HG03025 (cell line): ENCODE measurements around the gene THEM4.
"Not testable (repeated sequence)": the region's sequence is repeated elsewhere in the genome, so short reads cannot be mapped to it uniquely, and the experiment has no call there.

Source experiments
- ATAC-seq: cut with Tn5 transposase; IDR thresholded peaks from one replicate; pipeline ENCODE4 v1.9.1; 2021; ENCODE audit warnings: mild to moderate bottlenecking, moderate library complexity; ENCODE audit not compliant: unreplicated experiment, low FRiP score

The THEM4 gene

DNA sequence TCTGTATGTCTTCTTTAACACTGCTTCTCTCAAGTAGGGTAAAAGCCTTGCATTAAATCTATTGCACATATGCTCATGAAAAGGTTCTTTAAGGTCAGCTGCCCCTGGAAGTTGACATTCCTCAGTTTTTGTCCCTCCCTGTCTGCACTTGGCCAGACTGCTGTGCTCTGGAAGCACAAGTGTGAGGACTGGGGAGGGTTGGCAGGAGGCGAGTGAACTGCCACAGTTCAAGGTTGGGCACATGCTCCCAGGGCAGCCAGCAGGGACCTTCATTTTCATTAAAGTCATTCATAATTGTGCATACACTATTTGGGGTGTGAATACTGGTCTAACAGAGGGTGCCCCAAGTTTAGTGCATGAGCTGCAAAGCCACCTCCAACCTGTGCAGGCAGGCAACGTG lies 44.9 kb downstream of the THEM4 start:
- no peak for ATAC-seq

GRCh38 chr1:151862604-151863003 lies 46.7 kb downstream of the THEM4 start:
- no peak for ATAC-seq

- ATAC-seq: no peak
Observed at GRCh38 chr1:151860504-151861187, 48.7 kb downstream of the THEM4 start.

GRCh38 chr1:151859891-151860293 lies 49.4 kb downstream of the THEM4 start:
- ATAC-seq: no peak

- no peak for ATAC-seq
Observed at GRCh38 chr1:151858886-151859665, 50.2 kb downstream of the THEM4 start.

- ATAC-seq: no peak
Observed at GRCh38 chr1:151858030-151858746, 51.1 kb downstream of the THEM4 start.

GRCh38 chr1:151855933-151856332 lies 53.4 kb downstream of the THEM4 start:
- no peak for ATAC-seq

- ATAC-seq: not testable (repeated sequence)
Observed at GRCh38 chr1:151855516-151855915, 53.8 kb downstream of the THEM4 start.

DNA sequence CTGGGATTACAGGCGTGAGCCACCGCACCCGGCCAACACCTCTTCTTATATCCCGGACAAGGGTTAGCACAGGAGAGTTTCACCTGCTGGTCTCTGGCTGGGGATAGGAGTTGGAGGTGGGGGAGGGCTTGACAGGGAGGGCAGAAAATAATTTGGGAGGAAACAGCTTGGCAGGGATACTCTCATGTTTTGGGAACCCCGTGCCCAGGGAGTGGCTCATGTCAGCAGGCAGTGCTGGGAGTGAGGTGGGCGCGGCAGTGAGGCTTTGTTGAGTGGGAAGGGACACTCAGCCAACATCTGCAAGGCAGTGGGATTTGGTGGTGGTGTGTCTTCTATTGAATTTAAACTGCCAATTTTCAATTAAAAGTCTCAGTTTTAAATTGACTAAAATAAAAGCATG lies 54.7 kb downstream of the THEM4 start:
- ATAC-seq: no peak

- ATAC-seq: no peak
Observed at GRCh38 chr1:151853411-151853943, 55.8 kb downstream of the THEM4 start, which contains the start of gene THEM5. Gene THEM5, minus strand, starts transcription at chr1:151853712. Its CDS starts 147 bp downstream, at chr1:151853565.

DNA sequence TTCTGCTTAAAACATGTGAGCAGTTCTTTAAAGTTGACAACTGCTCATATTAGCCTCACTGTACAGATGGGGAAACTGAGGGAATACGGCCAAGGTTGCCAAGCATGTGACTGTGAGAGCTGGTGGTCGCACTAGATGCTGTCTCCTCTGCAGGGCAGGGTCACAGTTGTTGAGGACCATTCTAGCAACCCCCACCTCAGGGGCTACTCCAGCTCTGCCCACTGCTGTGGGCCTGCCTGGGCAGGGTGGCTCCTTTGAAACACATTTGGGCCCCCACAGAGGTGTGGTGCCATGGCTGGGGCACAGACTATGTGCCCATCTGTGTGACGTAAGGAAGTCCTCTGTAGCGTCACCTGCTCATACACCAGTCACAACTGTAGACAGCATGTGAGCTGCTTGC lies 56.6 kb downstream of the THEM4 start:
- ATAC-seq: no peak

GRCh38 chr1:151851886-151852285 lies 57.4 kb downstream of the THEM4 start:
- ATAC-seq: no peak

DNA sequence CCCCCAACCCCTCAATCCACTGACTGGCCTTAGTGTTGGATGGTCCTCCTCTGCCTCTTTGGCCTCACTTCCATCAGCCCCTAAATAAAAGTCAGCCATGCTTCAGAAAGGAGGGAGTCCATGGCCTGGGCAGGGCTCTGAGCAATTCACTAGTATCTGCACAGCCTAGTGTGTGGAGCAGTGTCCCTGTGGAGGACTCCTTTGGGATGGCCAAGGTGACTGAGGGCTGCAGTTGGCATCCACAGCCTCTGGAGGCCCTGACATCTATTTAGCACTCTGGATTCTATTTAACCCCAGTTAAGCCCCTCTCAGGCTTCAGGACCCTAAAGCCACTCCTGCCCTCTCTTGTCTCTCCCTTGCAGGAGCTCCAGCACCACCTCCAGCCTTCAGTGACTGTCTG lies 59.4 kb downstream of the THEM4 start:
- no peak for ATAC-seq

DNA sequence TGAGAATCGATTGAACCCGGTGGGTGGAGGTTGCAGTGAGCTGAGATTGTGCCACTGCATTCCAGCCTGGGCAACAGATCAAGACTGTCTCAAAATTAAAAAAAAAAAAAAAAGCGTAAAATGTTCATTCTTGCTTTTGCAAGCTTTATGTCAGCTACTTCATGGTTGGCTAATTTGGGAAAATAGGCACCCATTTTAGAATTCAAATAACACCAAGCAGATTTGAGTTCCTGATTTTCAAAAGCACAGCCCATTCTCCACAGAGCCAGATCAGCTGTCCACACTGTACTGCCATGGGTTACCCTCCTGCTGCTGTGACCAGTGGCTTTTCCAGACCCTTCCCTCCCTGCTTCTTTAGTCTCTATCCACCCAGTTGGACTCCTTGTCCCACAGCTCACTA lies 60.2 kb downstream of the THEM4 start:
- no peak for ATAC-seq

DNA sequence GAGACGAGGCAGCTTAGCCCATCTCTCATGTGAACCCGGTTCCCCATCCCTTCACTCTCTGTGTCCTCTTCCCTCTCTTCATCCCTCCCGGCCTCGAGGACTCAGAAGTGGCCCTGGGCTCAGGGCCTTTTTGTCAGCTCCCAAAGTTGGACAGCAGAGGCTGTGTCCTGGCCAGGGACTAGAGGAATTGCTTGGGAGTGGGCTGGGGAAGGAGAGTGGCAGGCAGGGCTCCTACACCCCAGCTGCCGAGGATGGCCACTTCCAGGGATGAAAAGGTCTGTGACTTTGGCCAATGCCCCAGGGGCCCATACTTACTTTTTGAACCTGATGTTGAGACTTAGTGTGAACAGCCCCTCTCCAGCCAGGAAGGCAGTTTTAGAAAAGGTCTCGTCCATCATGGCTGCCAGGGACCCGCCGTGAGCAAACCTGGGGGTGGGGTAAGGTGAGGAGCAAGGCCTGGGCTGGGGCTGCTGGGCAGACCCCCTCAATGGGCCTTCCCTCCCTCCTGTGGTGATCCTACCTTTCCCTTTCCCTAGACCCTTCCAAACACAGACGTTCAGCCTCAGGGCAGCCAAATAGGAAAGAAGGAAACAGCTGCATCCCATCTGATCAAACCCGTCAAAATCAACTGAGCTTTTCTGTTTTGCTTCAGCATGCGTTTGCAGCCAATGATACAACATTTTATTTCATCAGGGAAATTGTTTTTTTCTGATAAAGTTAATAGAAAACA lies 61.3 kb downstream of the THEM4 start:
- ATAC-seq: no peak

DNA sequence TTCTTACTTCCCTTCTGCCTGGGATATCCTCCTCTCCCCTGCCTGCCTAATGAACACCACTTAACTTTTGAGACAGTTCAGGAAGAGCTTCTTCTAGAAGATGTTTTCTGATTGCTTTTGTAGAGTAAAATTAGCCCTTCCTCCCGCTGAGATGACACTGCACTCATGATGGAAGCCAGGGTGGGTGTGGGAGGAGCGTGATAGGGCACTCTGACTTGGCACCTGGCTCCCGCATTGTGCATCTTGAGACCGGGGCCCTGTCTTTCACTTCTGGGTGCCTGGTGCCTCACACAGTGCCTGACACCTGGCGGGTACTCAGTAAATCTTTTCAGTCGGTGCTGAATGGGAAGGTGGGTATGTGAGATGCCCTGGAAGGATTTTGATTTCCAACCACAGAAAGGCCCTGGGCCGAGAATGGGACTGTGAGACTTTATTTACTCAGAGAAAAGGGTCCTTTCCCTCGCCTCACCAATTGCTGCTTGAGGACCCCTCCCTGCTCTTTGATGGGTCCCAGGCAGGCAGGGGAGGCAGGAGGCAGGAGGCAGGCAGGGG lies 62.5 kb downstream of the THEM4 start:
- ATAC-seq: no peak

GRCh38 chr1:151846062-151846568 lies 63.2 kb downstream of the THEM4 start:
- ATAC-seq: no peak

DNA sequence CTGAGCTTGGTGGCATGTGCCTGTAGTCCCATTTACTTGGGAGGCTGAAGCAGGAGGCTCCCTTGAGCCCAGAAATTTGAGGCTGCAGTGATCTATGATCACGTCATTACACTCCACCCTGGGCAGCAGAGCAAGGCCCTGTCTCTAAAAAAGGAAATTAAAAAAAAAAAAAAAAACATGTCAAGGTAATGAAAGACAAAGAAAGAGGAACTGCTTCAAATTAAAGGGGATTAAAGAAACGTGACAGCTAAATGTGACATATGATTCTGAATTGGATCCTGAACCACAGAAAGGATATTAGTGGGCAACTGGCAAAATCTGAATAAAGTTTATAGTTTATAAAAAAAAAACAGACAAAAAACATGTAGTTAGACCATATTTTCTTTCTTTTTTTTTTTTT lies 65.9 kb downstream of the THEM4 start:
- no peak for ATAC-seq

DNA sequence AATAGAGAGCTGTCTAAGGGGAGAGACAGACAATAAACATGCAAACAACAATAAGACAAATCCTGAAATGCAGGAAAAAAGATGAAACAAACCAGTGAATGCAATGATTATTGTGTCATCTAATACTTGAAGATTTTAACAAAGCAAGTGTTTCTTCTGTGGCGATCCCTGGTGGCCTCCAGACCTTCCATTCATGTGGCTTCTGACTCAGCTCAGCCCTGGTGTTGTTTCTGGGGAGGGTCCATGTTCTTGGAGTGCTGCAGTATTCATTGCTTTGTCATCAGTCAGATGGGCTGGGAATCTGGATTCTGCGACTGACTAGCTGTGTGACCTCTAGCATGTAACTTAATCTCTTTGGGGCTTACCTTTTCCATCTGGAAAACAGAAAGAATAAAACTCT lies 68.2 kb downstream of the THEM4 start:
- ATAC-seq: no peak

GRCh38 chr1:151840421-151840820 lies 68.9 kb downstream of the THEM4 start:
- no peak for ATAC-seq
